Measurements from ENCODE around the gene HDAC1. TPM values are rescaled to one million over a fixed set of nuclear protein-coding genes. Genes with fewer than 3 reads are reported as not detected.

HDAC1 gene
- total and polyA plus RNA-seq, 2 of the 13 experiments (the other 11 are each of a cell fraction or from before 2014, with no cell fraction given) = 93.5 to 189 TPM

DNA sequence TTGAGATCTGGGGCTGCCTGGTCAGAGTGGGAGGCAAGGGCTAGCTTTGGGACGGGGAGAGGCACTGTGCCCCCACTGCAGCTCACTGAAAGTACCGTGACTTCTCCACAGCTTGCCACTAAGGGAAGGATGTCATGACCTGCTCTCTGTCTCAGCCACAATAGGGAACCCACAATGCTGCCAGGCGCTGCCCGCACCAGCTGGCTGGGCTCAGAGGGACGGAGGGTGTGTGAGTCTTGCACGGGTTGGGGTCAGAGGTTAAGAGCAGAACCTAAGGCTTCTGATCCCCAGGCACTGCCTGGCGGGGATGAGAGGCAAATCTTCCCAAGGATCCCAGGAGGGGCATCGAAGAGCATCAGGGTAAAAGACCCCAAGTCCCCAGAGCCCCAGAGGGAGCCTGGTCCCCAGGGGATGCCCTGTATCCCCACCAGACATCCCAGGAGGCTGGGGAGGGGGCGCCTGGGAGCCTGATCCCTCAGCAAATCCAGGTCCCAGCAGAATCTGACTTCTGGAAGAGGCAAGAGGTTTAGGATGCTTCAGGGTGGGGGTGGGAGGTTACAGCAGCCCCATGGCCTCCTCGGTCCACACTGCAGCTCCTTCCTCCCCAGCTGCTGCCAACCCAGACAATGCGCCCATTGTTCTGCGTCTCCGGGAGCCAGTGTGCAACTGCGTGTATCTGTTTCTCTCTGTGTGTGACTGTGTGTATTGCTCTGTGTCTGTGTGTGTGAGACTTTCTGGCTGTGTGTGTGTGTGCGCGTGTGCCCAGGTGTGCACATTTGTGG, 46.2 kb downstream of the HDAC1 start (continued):
- TF ChIP-seq, protein P1, sequence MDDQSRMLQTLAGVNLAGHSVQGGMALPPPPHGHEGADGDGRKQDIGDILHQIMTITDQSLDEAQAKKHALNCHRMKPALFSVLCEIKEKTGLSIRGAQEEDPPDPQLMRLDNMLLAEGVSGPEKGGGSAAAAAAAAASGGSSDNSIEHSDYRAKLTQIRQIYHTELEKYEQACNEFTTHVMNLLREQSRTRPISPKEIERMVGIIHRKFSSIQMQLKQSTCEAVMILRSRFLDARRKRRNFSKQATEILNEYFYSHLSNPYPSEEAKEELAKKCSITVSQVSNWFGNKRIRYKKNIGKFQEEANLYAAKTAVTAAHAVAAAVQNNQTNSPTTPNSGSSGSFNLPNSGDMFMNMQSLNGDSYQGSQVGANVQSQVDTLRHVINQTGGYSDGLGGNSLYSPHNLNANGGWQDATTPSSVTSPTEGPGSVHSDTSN (CRISPR knock-in tag; IDR thresholded peaks at IDR 0.05; ENCODE audit: borderline replicate concordance) = no peak
- TF ChIP-seq, protein P2, sequence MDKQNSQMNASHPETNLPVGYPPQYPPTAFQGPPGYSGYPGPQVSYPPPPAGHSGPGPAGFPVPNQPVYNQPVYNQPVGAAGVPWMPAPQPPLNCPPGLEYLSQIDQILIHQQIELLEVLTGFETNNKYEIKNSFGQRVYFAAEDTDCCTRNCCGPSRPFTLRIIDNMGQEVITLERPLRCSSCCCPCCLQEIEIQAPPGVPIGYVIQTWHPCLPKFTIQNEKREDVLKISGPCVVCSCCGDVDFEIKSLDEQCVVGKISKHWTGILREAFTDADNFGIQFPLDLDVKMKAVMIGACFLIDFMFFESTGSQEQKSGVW (CRISPR knock-in tag; IDR thresholded peaks at IDR 0.05; ENCODE audit: borderline replicate concordance) = no peak
- TF ChIP-seq, protein P3, sequence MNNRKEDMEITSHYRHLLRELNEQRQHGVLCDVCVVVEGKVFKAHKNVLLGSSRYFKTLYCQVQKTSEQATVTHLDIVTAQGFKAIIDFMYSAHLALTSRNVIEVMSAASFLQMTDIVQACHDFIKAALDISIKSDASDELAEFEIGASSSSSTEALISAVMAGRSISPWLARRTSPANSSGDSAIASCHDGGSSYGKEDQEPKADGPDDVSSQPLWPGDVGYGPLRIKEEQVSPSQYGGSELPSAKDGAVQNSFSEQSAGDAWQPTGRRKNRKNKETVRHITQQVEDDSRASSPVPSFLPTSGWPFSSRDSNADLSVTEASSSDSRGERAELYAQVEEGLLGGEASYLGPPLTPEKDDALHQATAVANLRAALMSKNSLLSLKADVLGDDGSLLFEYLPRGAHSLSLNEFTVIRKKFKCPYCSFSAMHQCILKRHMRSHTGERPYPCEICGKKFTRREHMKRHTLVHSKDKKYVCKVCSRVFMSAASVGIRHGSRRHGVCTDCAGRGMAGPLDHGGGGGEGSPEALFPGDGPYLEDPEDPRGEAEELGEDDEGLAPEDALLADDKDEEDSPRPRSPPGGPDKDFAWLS (CRISPR knock-in tag; IDR thresholded peaks at IDR 0.05; ENCODE audit: borderline replicate concordance) = no peak
- no peak for TF ChIP-seq MED13 (CRISPR knock-in tag; IDR thresholded peaks at IDR 0.05)
- no peak for TF ChIP-seq SIX4 (CRISPR knock-in tag; IDR thresholded peaks at IDR 0.05)
- TF ChIP-seq HNRNPL (IDR thresholded peaks at IDR 0.05; ENCODE audit: low read depth, low read length) = 0 out of 2 replicates have a peak, but pooled peaks have one; percentile 50
- no peak for TF ChIP-seq ZFP90 (CRISPR knock-in tag; IDR thresholded peaks at IDR 0.05; ENCODE audit: borderline replicate concordance)
- TF ChIP-seq, protein P4, sequence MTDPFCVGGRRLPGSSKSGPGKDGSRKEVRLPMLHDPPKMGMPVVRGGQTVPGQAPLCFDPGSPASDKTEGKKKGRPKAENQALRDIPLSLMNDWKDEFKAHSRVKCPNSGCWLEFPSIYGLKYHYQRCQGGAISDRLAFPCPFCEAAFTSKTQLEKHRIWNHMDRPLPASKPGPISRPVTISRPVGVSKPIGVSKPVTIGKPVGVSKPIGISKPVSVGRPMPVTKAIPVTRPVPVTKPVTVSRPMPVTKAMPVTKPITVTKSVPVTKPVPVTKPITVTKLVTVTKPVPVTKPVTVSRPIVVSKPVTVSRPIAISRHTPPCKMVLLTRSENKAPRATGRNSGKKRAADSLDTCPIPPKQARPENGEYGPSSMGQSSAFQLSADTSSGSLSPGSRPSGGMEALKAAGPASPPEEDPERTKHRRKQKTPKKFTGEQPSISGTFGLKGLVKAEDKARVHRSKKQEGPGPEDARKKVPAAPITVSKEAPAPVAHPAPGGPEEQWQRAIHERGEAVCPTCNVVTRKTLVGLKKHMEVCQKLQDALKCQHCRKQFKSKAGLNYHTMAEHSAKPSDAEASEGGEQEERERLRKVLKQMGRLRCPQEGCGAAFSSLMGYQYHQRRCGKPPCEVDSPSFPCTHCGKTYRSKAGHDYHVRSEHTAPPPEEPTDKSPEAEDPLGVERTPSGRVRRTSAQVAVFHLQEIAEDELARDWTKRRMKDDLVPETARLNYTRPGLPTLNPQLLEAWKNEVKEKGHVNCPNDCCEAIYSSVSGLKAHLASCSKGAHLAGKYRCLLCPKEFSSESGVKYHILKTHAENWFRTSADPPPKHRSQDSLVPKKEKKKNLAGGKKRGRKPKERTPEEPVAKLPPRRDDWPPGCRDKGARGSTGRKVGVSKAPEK (CRISPR knock-in tag; IDR thresholded peaks at IDR 0.05; ENCODE audit: borderline replicate concordance) = no peak
- TF ChIP-seq, protein P5, sequence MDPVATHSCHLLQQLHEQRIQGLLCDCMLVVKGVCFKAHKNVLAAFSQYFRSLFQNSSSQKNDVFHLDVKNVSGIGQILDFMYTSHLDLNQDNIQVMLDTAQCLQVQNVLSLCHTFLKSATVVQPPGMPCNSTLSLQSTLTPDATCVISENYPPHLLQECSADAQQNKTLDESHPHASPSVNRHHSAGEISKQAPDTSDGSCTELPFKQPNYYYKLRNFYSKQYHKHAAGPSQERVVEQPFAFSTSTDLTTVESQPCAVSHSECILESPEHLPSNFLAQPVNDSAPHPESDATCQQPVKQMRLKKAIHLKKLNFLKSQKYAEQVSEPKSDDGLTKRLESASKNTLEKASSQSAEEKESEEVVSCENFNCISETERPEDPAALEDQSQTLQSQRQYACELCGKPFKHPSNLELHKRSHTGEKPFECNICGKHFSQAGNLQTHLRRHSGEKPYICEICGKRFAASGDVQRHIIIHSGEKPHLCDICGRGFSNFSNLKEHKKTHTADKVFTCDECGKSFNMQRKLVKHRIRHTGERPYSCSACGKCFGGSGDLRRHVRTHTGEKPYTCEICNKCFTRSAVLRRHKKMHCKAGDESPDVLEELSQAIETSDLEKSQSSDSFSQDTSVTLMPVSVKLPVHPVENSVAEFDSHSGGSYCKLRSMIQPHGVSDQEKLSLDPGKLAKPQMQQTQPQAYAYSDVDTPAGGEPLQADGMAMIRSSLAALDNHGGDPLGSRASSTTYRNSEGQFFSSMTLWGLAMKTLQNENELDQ (CRISPR knock-in tag; IDR thresholded peaks at IDR 0.05; ENCODE audit: borderline replicate concordance) = no peak
- TF ChIP-seq, protein P6, sequence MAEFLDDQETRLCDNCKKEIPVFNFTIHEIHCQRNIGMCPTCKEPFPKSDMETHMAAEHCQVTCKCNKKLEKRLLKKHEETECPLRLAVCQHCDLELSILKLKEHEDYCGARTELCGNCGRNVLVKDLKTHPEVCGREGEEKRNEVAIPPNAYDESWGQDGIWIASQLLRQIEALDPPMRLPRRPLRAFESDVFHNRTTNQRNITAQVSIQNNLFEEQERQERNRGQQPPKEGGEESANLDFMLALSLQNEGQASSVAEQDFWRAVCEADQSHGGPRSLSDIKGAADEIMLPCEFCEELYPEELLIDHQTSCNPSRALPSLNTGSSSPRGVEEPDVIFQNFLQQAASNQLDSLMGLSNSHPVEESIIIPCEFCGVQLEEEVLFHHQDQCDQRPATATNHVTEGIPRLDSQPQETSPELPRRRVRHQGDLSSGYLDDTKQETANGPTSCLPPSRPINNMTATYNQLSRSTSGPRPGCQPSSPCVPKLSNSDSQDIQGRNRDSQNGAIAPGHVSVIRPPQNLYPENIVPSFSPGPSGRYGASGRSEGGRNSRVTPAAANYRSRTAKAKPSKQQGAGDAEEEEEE (CRISPR knock-in tag; IDR thresholded peaks at IDR 0.05; ENCODE audit: borderline replicate concordance) = no peak
- TF ChIP-seq, protein P7, sequence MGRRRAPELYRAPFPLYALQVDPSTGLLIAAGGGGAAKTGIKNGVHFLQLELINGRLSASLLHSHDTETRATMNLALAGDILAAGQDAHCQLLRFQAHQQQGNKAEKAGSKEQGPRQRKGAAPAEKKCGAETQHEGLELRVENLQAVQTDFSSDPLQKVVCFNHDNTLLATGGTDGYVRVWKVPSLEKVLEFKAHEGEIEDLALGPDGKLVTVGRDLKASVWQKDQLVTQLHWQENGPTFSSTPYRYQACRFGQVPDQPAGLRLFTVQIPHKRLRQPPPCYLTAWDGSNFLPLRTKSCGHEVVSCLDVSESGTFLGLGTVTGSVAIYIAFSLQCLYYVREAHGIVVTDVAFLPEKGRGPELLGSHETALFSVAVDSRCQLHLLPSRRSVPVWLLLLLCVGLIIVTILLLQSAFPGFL (CRISPR knock-in tag; IDR thresholded peaks at IDR 0.05) = no peak
- TF ChIP-seq ZNF263 (CRISPR knock-in tag; IDR thresholded peaks at IDR 0.05) = peak; percentile 86
- peak; percentile 39; the same call in 1 of the 2 replicates for TF ChIP-seq CBX5 (CRISPR knock-in tag; IDR thresholded peaks at IDR 0.05; ENCODE audit: borderline replicate concordance)
- no peak for TF ChIP-seq NR2F1 (CRISPR knock-in tag; IDR thresholded peaks at IDR 0.05)
- TF ChIP-seq ZMYM2 (CRISPR knock-in tag; IDR thresholded peaks at IDR 0.05) = no peak

Measured in HepG2 (cell line).